Measurements from ENCODE around the gene GRPEL2.

GRPEL2 gene

GRCh38 chr5:149357370-149358293 is 12.3 kb downstream of the GRPEL2 start, which contains the start of gene PCYOX1L:
PCYOX1L (plus strand) TSS chr5:149358046; CDS start chr5:149358069, 23 bp downstream.
- DNase-seq (ENCODE audit: low read depth, low spot score) = peak; percentile 90

- no peak for DNase-seq (ENCODE audit: low read depth, low spot score)
Observed at GRCh38 chr5:149358294-149358651, 13.0 kb downstream of the GRPEL2 start.

GRCh38 chr5:149358868-149359495 is 13.7 kb downstream of the GRPEL2 start:
- no peak for DNase-seq (ENCODE audit: low read depth, low spot score)

GRCh38 chr5:149360272-149360671 is 15.0 kb downstream of the GRPEL2 start:
- no peak for DNase-seq (ENCODE audit: low read depth, low spot score)

GRCh38 chr5:149362541-149362940 is 17.2 kb downstream of the GRPEL2 start:
- DNase-seq (ENCODE audit: low read depth, low spot score) = no peak

GRCh38 chr5:149363358-149363757 is 18.1 kb downstream of the GRPEL2 start:
- DNase-seq (ENCODE audit: low read depth, low spot score) = no peak

DNA sequence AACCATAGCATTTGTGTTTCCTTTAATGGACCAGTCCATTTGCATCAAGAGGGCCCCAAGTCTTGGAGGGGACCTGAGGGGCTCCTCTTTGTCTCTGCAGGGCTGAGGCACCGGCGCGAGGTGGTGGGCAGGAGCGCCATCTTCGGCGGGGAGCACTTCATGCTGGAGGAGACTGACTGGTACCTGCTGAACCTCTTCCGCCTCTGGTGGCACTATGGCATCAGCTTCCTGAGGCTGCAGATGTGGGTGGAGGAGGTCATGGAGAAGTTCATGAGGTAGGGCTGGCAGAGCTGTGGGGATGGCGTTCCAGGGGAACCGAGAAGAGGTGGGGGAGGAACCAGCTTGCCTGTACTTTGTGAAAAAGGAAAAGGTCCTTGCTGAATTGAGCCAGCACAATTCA is 18.6 kb downstream of the GRPEL2 start:
- DNase-seq (ENCODE audit: low read depth, low spot score) = no peak

DNA sequence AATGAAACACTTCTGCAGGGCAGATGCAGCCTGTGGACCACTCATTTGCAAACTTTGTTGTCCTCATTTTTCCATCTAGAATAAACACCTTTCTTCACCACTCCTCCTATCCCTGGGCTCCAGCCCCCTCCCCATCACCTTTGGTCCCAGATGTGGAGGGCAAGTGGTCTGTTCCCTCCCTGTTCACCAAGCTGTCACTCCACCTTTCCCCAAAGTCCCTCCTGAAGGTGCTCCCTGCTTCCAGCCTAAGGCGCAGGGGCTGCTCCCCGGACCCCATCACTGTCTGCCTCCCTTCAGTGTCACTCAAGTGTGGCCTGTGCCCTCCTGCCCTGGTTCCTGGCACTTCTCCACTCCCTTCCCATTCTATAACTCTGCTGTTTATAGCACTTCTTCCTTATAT is 19.4 kb downstream of the GRPEL2 start:
- no peak for DNase-seq (ENCODE audit: low read depth, low spot score)

- DNase-seq (ENCODE audit: low read depth, low spot score) = no peak
Observed at GRCh38 chr5:149365418-149365817, 20.1 kb downstream of the GRPEL2 start.

GRCh38 chr5:149366169-149366729 is 20.9 kb downstream of the GRPEL2 start:
- DNase-seq (ENCODE audit: low read depth, low spot score) = no peak

- peak; percentile 80 for DNase-seq (ENCODE audit: low read depth, low spot score)
Observed at GRCh38 chr5:149367249-149367971, 22.1 kb downstream of the GRPEL2 start.

DNA sequence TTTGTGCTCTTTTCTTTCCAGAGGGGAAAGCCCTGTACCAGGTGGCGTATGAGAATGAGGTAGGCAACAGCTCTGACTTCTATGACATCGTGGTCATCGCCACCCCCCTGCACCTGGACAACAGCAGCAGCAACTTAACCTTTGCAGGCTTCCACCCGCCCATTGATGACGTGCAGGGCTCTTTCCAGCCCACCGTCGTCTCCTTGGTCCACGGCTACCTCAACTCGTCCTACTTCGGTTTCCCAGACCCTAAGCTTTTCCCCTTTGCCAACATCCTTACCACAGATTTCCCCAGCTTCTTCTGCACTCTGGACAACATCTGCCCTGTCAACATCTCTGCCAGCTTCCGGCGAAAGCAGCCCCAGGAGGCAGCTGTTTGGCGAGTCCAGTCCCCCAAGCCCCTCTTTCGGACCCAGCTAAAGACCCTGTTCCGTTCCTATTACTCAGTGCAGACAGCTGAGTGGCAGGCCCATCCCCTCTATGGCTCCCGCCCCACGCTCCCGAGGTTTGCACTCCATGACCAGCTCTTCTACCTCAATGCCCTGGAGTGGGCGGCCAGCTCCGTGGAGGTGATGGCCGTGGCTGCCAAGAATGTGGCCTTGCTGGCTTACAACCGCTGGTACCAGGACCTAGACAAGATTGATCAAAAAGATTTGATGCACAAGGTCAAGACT is 22.8 kb downstream of the GRPEL2 start:
- no peak for DNase-seq (ENCODE audit: low read depth, low spot score)

- DNase-seq (ENCODE audit: low read depth, low spot score) = no peak
Observed at GRCh38 chr5:149370878-149371277, 25.6 kb downstream of the GRPEL2 start.

DNA sequence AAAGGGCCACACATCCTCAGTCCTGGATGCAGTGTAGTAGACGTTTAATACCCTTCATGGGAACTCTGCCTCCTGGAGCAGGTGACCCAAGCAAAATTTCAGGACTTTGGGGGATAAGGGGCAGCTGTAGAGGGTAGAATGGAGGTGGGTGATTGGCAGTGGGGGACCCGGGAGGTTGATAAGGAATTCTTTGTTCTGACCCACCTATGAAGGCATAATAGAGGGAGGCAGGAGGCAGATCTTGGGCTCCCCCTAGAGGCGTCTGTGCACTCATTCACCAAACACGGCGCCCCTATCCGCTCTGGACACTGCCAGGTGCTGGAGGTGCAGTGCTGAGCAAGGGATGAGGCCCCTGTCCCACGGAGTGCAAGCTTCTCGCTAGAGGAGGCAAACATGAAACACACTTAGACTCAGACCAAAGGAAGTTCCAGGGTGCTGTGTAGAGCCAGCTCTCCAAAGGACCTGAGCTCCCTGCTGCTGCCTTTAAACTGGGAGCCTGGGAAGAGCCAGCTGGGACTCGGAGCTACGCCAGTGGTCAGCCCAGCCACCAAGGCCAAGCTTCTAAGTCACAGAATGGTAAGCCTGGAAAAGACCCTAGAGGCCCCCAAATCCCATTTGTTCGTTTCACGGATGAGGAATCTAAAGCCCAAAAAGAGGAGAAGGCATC is 26.1 kb downstream of the GRPEL2 start:
- peak; percentile 56 for DNase-seq (ENCODE audit: low read depth, low spot score)

- DNase-seq (ENCODE audit: low read depth, low spot score) = no peak
Observed at GRCh38 chr5:149372076-149372795, 26.9 kb downstream of the GRPEL2 start.

GRCh38 chr5:149372932-149373331 is 27.6 kb downstream of the GRPEL2 start:
- DNase-seq (ENCODE audit: low read depth, low spot score) = no peak

GRCh38 chr5:149374303-149374702 is 29.0 kb downstream of the GRPEL2 start:
- DNase-seq (ENCODE audit: low read depth, low spot score) = no peak

DNA sequence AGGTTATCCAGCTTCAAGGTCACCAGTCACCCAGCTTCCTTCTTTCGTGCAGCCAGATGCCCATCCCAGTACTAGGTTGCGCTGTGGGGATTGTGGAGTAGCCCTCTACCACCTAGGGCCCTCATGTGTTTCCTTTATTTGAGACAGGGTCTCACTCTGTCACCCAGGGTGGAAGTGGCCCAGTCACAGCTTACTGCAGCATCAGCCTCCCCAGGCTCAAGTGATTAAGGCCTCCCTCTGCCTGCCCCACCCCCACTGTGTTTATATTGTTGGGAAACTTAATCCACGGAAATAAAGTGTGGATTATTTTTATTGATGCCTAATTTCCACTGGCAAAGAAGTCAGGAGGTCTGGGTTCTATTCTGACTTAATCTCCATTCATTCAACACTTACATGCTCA is 29.5 kb downstream of the GRPEL2 start:
- no peak for DNase-seq (ENCODE audit: low read depth, low spot score)

DNA sequence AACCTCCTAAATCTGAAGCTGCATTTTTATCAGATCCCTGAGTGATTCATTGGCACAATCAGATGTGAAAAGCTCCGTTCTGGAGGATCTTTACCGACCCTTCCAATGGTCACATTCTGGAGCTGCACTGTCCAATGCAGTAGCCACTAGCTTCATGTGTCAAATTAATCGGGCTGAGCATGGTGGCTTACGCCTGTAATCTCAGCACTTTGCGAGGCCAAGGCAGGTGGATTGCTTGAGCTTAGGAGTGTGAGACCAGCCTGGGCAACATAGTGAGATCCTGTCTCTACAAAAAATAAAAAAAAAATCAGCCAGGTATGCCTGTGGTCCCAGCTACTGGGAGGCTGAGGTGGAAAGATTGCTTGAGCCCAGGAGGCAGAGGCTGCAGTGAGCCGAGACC is 30.1 kb downstream of the GRPEL2 start:
- no peak for DNase-seq (ENCODE audit: low read depth, low spot score)

DNA sequence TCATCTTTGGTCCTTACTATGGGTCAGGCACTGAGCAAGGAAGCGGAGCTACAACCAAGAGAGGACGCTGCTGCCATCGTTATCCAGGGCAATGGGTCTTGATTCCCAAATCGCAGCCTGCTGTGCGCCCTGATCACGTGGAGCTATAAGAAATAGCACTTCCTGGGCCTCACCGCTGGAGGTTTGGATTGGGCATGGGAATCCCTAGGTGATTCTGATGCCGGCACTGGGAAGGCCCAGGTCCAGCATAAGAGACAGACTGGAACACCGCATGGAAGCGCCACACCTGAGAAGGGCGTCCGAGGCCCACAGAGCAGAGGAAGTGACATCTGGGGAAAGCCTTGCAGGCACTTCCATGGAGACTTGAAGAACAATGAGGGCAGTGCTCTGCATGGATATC is 30.8 kb downstream of the GRPEL2 start:
- no peak for DNase-seq (ENCODE audit: low read depth, low spot score)
